Activated CD8-positive, alpha-beta memory T cell treated with anti-CD3 and anti-CD28 coated beads, Interleukin-2, amount 50 U/mL, for 24 hours (primary cell): ENCODE results near the gene KRTAP20-1.

Experiments
- DNase-seq: peaks from one replicate; pipeline ENCODE4 v3.0.0-alpha.2; 2020; ENCODE audit errors: extremely low read depth

KRTAP20-1 gene, protein sequence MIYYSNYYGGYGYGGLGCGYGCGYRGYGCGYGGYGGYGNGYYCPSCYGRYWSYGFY

DNA sequence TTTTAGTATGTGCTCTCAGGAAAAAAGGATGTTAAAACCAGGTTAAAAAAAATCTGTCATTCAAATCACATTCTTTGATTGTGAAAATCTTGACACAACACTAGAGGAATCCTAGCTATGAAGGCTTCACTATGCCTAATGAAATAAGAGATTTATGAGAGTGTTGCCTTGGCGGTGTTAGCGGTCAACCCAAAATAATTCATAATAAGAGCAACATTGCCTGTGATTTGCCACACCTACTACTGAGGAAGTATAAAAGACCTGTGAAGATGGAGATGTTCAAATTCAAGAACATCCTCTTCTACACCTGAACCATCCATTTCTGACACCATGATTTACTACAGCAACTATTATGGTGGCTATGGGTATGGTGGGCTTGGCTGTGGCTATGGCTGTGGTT, at the start of gene KRTAP20-1:
KRTAP20-1 (plus strand) TSS at position 301 of the 400 bp plus-strand sequence; CDS start at position 331, 30 bp downstream.
- no peak for DNase-seq

DNA sequence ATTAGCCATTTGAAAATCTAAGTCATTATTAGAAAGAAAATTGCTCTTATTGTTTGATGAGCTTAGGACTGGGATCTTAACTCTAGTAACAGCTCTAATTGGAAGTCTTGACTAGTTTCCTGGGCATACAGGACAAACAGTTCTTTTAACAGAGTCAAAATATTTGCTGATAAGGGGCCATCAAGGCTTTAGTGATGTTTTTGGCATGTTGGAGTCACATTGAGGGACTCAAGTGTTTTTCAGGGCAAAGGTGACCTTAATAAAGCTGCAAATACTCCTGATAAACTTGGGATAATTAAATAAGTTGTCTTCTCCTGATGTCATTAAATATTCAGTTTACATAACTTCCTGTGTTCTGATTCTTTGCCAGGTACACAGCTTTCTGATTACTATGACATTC, 48.6 kb upstream of the KRTAP20-1 start:
- DNase-seq = no peak

DNA sequence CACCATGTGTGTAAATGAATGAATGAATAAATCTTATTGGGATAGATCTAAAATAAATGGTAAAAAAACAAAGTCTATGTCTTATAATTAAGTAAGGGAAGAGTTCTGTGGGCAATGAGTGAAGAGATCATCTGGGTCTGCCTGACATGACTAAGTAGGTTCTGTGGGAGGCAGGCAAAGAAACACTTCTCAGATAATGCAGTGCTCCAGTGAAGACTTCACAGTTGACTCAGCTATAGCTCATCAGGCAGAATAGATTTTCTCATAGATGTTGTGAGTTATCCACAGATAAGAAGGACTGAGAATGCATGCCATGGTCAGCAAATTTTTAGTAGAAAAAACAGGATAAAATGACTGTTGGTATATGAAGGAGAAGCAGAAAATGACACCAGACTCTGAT, 38.5 kb upstream of the KRTAP20-1 start:
- no peak for DNase-seq

DNA sequence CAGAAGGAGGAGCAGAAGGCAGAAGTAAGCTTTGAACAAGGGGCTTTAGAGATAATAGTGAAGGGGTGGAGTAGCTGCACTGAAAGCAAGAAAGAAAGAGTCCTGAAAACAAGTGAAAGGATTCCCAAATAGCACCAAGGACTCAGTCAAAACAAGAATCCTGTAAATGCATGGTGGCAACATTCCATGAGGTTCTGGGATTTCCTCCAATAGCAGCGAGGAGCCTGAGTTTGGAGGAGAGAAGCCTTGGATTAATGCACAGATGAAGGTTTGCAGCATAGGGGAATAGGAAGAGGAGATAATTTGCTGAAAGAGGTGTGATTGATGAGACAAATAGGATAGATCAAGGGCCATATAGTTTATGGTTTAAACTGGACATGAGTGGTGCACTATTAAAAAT, 36.9 kb upstream of the KRTAP20-1 start:
- DNase-seq = no peak

DNA sequence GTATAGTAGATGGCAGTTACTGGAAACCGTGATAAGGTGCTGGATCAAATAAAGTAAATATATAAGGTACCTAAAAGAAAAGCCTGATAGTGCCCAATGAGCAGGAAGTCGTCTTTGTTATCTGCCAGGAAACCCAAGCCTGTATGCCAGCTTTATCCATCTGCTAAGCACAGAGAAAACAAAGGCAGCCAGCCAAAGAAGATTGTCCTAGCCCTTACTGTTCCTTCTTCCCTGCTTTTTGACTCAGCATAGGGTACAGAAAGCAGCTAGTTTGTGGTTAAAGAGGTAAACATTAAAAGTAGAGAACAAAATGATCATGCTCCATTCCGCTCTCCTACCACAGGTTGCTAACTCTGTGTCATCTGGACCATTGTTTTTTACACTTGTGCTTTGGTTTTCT, 36.1 kb upstream of the KRTAP20-1 start:
- no peak for DNase-seq

DNA sequence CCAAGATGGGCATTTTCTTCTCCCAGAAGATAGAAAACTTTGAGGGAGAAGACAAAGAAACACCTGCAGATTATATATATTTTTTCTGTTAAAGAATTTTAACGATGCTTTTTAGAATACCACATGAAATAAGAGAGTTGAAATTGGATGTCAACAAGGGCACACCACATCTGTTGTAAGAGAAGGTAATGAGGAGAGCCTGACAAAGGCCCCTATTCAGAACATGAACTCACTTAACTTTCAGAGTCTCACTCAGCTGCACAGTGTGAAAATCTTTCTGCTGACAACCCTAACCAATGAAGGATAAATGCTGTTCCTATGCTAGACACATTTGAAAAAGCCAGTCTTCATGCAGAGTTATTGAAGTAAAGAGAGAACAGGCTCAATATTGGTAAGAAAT, 33.4 kb upstream of the KRTAP20-1 start:
- no peak for DNase-seq

DNA sequence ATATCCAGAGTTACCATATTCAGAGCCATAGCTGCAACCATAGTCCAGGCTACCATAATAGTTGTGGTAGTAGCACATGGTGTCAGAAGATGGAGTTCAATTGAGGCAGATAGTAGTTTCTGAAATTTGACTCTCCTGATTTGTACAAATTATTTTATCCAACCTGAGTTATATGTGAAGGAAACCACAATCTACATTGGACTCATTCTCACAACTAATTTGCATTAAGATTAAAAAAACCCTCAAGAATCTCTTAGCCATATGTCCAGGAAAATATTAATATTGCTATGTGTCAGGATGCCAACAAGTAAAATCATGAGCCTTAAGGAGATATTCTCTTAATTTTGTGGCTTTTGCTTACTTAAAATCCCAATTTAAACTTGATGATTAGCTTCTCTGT, 25.9 kb upstream of the KRTAP20-1 start, which contains the start of gene KRTAP22-2:
KRTAP22-2 (minus strand) TSS at position 101 of the 400 bp plus-strand sequence.
- DNase-seq = no peak

DNA sequence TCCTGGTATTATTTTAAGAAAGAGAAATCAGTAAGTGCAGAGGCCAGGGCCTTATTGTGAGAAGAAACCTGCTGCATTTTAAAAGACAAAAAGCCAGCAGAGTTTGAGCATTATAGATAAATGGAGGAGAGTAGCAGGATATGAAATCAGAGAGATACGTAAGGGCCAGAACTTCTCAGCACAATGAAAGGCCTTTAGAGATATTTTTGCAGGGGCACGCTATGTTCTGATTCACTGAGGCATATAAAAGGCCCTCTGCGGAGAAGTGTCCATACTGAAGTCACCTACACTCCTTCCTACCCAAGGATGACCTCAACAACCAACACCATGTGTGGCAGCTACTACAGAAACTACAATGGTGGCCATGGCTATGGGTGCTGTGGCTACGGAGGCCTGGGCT, 24.1 kb upstream of the KRTAP20-1 start, which contains the start of gene KRTAP6-3:
KRTAP6-3 (plus strand) TSS at position 301 of the 400 bp plus-strand sequence; CDS start at position 307, 6 bp downstream.
- no peak for DNase-seq

DNA sequence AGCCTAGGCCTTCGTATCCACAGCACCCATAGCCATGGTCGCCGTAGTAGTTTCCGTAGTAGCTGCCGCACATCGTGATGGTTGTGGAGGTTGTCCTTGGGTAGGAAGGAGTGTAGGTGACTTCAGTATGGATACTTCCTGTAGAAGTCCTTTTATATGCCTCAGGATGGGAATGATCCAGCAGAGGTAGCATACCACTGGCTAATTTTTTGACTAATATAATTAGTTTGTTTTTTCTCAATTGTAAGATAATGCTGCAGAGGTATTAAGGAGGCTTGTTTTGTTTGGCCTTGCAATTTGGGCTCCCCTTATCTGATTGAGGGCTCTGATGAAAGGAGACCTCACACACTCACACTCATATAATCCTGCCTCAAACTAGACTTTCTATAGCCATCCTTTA, 17.4 kb upstream of the KRTAP20-1 start, which contains the start of gene KRTAP6-2:
KRTAP6-2 (minus strand) TSS at position 101 of the 400 bp plus-strand sequence; CDS start at position 73, 28 bp downstream.
- DNase-seq = no peak

DNA sequence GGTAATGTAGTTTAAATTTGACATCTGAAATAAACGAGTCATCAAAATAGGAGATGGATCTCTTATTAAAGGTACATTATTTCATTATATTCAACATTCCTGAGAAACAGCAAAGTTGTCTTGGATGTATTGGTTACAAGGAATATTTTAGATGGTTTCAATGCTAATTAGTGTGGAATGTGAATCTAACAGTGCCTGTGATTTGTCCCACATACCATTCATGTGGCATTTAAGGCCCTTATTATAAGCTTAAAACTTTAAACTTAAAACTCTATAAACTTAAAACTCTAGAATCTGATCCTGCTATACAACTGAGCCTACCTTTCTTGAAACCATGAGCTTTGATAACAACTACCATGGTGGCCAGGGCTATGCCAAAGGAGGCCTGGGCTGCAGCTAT, 15.4 kb upstream of the KRTAP20-1 start, which contains the start of gene KRTAP22-1:
KRTAP22-1 (plus strand) TSS at position 301 of the 400 bp plus-strand sequence.
- DNase-seq = no peak

DNA sequence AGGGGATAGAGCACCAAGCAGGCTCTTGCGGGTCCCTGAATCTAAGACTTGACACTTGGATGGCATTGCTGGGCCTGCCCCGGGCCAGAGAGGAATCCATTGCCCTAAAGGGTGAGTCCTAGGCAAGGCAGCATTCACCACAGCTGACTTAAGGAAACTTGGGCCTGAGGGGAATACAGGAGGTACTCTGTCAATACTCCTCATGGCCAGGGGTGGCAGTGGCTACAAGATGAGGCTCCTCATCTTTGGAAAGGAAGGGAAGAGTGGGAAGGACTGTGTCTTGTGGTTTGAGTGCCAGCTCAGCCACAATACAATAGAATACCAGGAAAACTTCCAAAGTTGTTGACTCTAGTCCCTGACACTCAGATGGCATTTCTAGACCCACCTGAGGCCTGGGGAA, 10.3 kb upstream of the KRTAP20-1 start:
- no peak for DNase-seq

DNA sequence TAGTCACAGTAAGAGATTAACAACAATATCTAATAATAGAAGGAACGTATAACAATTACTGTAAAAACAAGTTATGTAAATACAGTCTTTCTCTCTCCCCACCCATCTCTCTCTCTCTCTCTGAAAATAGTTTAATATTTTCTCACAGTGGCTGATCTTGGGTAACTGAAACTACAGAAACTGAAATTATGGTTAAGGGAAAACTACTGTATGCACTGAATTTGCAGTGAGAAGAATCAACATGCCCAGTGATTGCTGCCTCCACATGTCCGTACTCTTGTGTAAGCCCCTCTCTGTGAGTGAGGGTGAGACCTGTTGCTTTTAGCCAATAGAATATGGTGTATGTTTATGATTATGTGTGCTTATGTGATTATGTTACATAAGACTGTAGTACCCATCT, 4.1 kb upstream of the KRTAP20-1 start:
- DNase-seq = no peak

DNA sequence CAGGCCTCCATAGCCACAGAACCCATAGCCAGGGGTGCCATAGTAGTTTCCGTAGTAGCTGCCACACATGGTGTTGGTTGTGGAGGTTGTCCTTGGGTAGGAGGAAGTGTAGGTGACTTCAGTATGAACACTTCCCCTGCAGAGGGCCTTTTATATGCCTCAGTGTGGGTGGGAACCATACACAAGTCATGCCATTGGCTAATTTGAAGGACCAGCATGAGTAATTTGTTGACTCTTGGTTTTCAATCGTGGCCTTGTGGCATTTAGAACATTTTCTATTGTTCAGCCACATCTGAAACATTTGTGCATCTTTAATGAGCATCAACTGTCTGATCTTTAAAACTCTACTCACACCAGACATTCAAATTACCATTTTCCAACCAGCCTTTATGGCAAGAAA, 2.4 kb upstream of the KRTAP20-1 start, which contains the start of gene KRTAP6-1:
KRTAP6-1 (minus strand) TSS at position 95 of the 400 bp plus-strand sequence; CDS start at position 69, 26 bp downstream.
- no peak for DNase-seq

DNA sequence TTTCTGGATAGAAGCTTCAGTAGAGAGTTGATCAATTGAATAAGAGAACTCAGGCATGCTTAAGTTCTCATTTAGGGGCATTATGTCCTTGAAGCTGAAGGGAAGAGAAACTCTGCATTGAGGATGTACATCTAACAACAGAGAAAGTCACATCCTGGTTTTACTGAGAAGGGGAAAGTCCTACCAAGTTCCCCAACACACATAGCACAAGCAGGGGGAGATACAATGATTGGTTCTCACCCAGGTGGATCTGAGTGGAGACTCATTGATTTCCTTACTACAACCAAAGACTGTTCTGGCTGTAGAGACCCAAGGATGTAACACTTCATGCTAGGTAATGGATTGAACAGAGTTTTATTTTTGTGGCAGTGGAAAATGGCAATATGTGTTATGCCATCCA, 1.0 kb upstream of the KRTAP20-1 start:
- no peak for DNase-seq

DNA sequence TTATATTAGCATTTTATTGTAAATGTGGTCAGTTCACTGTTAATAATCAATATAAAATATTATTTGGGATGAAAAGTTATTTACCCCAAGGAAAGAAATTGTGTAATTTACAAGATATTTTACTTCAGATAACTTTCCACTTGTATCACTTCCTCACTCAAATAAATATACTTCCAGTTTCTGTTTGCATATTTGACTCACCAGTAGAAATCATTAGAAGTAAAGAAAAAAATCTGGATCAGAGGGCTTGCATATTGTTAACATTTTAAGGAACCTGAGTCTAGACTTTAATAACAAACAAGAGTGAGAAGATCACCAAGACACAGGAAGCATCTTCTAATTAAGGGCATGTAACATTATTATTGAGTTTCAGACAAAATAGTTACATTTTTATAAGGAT, 3.9 kb downstream of the KRTAP20-1 start:
- no peak for DNase-seq

DNA sequence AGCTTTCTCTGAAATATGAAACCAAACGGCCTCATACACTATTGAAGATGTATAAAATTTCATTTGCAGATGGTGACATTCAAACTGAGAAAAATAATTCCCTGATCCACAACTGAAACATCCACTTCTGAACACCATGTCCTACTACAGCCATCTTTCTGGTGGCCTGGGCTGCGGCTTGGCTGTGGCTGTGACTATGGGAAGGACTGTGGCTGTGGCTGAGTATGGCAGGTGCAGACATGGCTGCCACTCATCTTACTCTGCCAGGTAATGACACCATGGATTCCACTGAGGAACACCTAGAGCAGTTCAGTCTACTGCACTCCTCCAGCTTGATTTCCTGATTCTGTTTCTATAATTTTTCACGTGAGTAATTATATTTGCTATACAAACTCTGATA, 4.3 kb downstream of the KRTAP20-1 start, which contains the start of gene KRTAP20-4:
KRTAP20-4 (plus strand) TSS at position 106 of the 400 bp plus-strand sequence.
- no peak for DNase-seq

DNA sequence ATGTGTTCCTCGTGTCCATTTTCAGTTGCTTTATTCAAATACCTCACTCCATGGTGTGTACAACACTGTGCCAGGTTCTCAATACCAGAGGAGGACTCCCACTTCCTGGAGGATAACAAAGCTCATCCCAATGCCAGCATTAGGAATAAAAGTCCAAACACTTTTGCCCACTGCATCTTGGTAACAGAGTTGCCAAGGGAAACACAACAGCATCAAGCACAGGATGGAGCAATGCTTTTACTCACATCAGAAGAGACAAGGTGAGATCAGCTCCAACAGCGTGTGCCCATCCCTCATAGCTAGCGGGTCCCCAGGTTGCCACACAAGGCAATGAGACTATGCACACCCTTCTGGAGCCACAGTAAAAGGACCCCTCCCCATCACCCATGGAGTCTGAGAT, 7.1 kb downstream of the KRTAP20-1 start:
- no peak for DNase-seq

DNA sequence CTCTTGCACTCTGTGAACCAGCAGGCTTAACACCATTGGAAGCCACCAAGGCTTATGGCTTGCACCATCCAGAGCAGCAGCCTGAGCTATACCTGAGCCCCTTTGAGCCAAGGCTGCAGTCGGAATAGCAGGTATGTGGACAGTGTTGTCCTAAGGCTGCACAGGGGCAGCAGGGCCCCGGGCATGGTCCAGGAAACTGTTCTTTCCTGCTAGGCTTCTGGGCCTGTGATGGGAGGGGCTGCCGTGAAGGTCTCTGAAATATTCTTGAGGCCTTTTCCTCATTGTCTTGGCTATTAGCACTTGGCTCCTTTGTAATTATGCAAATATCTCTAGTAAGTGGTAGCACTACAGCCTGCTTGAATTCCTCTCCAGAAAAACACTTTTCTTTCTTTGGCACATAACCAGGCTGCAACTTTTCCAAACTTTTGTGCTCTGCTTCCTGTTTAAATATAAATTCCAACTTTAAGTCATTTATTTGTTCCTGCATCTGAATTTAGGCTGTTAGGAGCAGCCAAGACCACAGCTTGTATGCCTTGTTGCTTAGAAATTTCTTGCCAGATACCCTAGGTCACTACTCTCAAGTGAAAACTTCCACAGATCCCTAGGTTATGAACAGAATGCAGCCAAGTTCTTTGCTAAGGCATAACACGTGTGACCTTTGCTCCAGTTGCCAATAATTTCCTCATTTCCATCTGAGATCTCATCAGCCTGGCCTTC, 9.4 kb downstream of the KRTAP20-1 start:
- DNase-seq = no peak

DNA sequence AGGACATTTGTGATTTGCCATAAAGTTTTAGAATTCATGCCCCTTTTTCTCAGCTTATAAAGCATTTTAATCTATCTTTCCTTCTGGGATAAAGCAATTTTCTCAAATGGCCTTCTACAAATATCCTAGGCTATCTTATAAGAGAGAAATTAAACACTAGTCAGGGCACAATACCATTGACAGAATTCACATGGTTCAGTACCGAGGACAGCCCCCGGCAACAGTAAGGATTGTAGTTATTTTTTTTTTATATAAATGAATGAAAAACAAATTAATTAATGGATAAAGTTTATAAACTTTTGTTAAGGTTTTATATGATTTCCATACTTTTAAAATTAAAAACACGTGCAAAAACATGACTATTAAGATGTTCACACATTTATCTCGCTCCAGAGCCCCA, 11.9 kb downstream of the KRTAP20-1 start:
- DNase-seq = no peak

DNA sequence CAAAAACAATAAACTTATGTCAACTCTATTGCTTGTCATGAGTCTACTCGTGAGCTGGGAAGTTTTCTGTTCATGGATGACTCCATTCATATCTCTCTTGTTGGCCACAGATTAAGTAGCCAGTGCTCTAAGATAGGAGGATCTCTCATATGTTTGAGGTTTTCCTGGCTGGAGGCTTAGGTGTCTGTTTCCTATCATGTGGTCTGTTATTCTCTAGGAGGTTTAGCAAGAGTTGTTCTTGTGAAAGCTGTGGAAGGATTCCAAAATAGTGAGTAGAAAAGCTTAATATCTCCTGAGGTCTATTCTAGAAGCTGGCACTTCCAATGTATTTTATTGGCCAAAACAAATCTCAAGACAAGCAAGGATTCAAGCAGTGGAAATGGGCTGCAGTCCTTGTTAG, 13.0 kb downstream of the KRTAP20-1 start:
- DNase-seq = no peak

DNA sequence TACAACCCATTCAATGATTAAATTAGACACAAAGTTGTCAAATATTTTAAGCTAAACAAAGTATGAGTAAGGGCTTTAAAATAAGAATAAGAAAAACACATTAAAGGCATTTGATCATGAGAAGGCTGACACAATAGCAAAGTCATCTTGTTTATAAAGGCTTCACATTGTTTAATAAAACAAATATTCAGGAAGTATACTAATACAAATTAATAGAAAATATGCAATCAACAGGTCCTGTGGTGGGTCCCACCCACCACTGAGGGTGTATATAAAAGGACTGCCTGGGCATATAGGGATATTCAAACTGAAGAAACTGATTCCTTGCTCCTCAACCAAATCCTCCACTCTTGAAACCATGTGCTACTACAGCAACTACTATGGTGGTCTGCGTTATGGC, 18.7 kb downstream of the KRTAP20-1 start, which contains the start of gene KRTAP20-2:
KRTAP20-2 (plus strand) TSS at position 301 of the 400 bp plus-strand sequence; CDS start at position 359, 58 bp downstream.
- no peak for DNase-seq

DNA sequence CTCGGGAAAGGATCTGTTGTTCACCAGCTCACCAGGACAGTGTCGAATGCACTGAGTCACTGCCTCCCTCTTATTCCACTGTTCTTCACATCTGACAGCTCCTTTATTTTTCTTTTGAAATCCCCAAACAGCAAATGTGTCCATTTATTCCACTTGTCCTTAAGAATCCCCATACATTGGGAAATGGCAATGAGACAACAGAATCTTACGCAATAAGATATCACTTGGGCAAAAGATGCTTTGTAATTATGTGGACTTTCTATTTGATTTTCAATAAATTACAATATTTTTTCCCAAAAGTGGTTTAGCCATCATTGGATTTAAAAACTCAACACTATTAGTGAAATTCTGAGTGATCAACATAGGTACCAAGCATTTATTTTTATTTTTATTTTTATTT, 22.5 kb downstream of the KRTAP20-1 start:
- no peak for DNase-seq

DNA sequence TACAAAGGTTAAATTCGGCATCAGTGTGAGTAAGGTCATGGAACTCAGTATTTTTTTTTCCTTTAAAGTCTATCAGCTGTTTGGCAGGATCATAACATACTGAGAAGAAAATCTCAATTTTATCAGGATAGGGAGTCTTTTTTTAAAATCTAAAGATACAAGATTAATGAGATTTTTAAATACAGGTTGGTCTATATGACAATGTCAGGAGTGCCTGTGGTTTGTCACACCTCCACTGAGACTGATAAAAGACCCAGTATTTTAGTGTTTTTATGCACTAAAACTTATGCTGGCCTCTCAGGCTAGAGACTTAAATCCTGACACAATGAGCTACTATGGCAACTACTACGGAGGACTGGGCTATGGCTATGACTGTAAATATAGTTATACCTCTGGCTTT, 26.3 kb downstream of the KRTAP20-1 start, which contains the start of gene KRTAP20-3:
KRTAP20-3 (plus strand) TSS at position 301 of the 400 bp plus-strand sequence.
- no peak for DNase-seq
